GM21619 (cell line): ENCODE data around the gene HOXB13.

ENCODE experiments used
- ATAC-seq: cut with Tn5 transposase; IDR thresholded peaks from one replicate; pipeline ENCODE4 v1.9.1; 2021; ENCODE audit not compliant: unreplicated experiment

Gene HOXB13

GRCh38 chr17:48715496-48716399 lies 12.8 kb downstream of the HOXB13 start:
- no peak for ATAC-seq

- ATAC-seq: no peak
Measured at GRCh38 chr17:48711128-48711527, 17.4 kb downstream of the HOXB13 start.

- no peak for ATAC-seq
Measured at GRCh38 chr17:48704361-48705248, 23.9 kb downstream of the HOXB13 start.

DNA sequence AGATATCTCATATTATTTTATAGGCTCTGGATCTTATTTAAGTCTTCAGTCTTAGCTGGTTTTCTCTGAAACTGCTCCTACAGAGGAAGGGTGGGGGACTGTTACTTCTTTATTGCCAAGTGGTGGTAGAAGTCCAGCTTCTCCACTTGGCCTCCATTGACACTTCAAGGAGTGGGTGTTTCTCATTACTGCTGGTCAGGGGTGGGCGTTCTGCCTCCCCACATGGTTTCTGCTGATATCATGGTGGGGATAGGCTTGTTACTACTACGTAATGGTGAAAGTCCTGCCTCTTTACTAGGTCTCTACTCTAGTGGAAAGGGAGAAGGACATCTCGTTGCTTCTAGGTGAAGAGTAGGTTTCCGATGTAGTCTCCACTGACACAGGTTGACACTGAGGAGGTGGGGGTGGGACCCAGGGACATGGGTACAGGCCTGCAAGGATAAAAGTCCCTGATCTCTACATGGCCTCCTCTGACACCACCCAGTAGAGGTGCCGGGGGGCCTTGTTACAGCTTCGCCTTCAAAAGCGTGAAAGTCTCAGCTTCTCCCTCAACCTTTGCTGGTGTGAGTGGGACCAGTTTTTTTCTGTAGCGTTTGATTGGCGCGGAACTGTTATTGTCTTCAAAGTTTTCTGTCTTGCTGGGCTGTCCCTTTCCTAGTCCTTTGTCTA lies 26.6 kb downstream of the HOXB13 start:
- ATAC-seq: no peak

- ATAC-seq: no peak
Measured at GRCh38 chr17:48693178-48693577, 35.4 kb downstream of the HOXB13 start.

DNA sequence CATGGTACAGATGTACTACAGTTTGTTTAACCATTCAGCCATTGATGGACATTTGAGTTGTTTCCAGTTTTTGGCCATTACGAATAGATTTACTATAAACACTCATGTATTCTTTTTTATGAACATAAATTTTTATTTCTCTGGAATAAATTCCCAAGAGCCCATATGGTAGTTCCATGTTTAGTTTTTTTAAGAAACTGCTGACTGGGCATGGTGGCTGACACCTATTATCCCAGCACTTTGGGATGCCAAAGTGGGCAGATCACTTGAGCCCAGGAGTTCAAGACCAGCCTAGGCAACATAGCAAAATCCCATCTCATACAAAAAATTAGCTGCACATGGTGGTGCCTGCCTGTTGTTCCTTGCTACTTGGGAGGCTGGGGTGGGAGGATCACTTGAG lies 36.5 kb downstream of the HOXB13 start:
- ATAC-seq: no peak

- ATAC-seq: no peak
Measured at GRCh38 chr17:48690655-48691054, 37.9 kb downstream of the HOXB13 start.

DNA sequence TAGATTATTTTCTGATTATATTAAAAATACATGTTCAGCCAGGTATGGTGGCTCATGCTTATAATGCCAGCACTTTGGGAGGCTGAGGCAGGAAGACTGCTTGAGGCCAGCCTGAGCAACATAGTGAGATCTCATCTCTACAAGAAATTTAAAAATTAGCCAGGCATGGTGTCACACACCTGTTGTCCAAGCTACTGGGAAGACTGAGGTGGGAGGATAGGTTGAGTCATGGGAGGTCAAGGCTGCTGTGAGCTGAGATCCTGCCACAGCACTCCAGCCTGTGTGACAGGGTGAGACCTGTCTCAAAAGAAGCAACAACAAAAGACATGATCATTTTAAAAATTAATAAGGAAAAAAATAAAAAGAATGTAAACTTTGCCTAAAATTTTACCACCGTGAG lies 46.9 kb downstream of the HOXB13 start:
- ATAC-seq: no peak

DNA sequence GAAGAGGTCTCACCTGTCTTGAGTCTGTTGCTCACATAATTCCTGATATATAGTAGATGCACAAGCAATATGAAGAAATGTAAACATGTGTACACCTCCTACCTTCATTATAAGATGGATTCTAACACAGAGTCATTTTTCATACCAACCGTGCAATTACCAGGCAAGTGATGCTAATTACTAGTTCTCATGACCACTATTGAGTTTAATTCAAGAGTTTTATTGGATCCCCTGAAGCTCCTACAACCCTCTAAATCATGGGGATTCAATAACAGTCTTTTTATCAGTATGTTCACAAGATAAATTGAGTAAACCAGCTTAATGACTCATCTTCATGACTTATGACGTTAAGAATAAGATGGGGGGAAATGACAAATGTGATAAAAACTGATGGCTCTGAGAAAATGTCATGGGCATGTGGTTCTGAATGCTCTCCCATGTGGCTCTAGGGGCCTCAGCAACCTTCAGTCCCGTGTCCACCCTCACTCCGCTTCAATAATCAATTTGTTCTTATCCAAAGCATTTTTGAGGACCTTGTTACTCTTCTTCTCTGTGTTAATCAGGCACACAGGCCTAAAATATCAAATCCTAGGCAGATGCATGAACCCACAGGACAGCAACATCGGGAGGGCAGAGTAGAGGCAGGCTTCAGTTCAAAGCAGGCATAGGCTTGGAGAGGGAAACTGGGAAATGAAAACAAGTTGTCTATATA lies 49.0 kb downstream of the HOXB13 start:
- ATAC-seq: no peak

- ATAC-seq: no peak
Measured at GRCh38 chr17:48678141-48678971, 50.2 kb downstream of the HOXB13 start.

DNA sequence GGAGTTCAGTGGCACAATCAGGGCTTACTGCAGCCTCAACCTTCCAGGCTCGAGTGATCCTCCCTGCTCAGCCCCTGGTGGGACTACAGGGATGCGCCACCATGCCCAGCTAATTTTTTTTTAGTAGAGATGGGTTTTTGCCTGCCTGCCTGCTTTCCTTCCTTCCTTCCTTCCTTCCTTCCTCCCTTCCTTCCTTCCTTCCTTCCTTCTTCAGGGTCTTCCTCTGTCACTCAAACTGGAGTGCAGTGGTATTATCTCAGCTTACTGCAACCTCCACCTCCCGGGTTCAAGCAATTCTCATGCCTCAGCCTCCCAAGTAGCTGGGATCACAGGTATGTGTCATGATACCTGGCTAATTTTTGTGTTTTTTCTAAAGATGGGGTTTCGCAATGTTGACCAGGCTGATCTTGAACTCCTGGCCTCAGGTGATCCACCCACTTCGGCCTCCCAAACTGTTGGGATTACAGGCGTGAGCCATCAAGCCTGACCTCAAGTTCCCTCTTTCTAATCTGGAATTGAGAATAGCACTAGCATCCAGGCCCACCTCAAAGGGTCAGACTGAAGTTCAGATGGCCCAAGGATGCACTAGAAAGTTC lies 51.5 kb downstream of the HOXB13 start:
- no peak for ATAC-seq
